NCI-H748 (cell line): ENCODE results near the gene SCN1B.
"Not testable (repeated sequence)": the region's sequence is repeated elsewhere in the genome, so short reads cannot be mapped to it uniquely, and the experiment has no call there.

Experiments used
- DNase-seq: peaks from one replicate; lab custom pipeline; 2025; ENCODE audit not compliant: unreplicated experiment; lab: John Stamatoyannopoulos, UW

The SCN1B gene

DNA sequence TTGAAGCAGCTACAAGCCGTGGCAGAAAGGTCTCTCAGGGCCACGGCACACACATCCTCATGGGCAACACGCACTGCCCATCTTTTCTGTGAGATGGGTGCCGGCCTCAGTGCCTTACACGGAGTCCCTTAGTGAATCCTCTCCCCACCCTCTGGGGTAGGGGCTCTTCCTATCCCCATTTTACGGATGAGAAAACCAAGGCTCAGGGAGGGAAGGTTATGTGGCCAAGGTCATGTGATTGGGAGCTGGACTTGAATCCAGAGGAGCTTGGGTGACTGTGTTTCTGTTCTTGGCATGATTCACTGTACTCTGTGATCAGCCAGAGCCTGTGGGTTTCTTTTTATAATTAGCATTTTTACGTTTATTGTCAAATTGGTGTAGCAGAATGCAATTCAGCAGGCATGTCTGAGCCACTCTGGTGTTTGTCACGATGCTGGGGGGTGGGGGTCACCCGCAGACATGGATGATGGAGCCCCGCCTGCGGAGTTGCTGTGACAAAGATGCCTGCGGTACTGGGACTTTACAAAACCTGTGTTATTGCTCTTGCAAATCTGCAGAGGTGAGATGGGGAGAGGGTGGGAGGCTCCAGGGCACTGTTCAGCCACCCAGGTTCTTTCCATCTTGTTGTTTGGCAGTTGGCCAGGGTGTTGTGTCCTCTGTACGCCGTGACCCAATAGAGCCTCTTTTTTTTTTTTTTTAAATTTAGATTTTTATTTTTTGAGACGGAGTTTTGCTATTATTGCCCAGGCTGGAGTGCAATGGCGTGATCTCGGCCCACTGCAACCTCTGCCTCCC, 4.5 kb downstream of the SCN1B start:
- DNase-seq: no peak

DNA sequence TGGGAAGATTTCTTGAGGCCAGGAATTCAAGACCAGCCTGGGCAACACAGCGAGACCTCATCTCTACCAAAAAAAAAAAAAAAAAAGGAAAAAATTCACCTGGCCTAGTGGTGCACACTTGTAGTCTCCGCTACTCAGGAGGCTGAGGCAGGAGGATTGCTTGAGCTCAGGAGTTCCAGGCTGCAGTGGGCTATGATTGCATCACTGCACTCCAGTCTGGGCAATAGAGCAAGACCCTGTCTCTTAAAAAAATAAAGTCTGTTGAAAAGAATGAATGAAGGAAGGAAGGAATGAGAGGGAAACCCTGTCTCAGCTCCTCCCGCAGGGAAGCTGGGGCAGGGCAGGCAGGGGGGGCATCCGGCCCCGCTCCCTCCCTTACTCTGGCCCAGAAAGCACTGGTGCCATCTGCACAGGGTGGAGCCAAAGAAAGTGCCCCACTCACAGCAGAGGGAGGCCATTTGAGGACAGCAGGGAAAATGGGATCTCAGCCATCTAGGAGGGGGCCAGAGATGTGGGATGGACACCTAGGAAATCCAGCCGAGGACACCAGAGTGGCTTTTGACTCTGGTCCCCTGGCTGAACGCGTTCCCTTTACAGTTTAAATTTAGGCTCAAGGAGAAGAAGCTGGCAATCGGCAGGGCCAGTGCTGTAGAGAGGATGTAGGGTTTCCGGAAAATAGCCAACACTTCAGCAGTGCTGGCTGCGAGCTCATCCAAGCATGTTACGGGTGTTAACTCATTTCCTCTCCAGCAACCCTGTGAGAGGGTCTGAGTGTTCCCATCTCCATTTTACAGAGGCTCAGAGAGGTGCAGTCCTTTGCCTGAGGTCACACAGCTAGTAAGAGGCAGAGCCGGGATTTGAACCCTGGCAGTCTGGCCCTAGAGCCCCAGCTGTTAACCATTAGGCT, 7.7 kb downstream of the SCN1B start:
- no peak for DNase-seq

DNA sequence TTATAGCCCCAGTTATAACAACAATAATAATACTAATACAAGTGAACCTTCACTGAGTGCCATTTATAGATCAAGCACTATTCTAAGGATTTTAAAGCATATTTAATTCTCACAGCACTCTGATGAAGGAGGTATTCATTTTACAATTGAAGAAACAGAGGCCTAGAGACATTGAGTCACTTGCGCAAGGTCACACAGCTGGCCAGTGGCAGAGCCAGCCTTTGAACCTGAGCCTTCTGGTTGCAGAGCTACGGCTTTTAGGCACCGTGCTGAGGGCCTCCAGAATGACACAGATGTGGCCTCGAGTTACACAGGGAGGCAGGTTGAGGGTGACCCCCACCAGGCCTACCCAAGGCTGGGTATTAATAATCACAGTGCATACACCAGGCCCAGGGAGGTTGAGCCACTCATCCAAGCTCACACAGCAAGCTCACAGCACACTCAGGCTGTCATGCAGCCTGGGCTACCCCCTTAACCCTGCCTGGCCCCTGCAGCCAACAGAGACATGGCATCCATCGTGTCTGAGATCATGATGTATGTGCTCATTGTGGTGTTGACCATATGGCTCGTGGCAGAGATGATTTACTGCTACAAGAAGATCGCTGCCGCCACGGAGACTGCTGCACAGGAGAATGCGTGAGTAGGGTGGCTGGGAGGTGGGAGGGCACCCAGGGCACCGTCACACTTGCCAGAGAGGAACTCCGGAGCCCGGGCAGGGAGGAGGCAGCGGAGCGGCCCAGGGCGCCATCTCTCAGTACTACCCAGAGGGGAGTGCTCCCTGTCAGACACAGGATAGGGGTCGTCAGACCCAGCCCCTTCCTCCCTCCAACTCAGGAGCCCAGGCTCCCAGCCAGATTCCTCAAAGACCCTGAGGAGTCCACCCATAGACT, 8.6 kb downstream of the SCN1B start:
- no peak for DNase-seq

DNA sequence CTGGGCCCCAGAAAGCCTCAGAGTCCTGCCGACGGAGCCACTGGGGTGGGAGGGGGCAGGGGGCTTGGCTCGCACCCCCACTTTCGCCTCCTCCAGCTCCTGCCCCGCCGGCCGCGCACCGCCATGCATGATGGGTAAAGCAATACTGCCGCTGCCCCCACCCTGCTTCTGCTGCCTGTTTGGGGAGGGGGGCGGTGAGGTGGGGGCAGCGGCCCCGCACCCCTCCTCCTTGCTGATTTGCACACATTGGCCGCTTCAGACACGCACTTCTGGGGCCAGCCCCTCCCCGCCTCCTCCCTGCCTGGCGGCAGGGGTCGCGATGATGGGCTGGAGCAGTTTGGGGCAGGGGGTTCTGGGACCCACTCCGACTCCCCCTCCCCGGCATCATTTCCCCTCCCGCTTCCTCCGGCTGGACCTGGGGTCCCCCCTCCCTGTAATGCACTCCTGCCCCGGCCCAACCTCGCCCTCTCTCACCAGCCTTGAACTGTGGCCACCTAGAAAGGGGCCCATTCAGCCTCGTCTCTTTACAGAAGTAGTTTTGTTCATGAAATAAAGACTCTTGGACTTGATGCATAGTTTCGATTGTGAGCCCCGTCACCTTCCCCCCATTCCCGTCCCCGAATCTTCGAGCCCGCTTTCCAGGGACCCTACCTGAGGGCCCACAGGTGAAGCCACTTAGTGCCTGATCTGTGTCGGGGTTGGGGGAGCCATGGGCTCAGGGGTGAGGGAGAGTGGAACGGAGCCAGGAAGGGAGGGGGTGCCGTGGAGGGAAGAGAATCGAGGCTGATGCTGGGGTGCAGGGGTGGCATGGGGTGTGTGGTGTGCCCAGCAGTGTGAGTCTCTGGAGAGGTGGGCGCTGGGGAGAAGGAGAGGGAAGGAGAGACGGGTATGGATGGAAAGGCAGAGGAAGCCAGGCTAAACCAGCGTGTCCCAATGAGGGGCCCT, 9.9 kb downstream of the SCN1B start:
- no peak for DNase-seq

DNA sequence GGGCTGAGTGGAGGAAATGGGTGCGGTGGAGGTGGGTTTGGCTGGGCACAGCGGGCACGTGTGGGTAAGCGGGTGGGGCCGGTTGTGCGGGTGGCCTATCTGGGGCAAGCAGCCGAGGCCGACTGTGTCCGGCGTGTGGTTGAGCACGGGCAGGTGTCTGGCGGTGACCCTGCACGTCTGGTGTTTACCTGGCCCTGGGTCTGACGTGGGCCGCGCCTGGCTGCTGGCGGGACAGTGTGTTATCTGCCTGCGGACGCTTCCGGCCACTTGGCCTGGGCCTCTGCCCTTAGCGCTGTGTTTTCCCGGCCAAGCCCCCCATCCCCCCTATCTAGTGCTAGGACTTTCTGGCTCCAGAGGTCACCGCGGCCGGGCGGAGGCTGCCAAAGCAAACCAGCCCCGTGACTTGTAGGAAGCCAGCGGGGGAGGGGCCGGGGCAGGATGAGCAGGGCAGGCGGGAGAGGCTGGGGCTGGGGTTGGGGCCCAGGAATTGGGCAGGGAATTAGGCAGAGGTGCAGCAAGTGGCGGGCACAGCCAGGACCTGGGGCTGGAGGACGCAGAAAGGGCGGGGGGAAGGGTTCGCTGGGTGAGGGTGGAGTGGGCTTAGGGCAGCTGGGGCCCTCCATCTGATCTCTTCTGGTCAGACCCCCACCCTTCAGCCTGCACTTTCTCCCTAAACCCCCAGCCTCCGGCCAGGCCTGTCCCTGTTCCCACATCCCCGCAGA, 10.7 kb downstream of the SCN1B start:
- DNase-seq: peak; percentile 21

DNA sequence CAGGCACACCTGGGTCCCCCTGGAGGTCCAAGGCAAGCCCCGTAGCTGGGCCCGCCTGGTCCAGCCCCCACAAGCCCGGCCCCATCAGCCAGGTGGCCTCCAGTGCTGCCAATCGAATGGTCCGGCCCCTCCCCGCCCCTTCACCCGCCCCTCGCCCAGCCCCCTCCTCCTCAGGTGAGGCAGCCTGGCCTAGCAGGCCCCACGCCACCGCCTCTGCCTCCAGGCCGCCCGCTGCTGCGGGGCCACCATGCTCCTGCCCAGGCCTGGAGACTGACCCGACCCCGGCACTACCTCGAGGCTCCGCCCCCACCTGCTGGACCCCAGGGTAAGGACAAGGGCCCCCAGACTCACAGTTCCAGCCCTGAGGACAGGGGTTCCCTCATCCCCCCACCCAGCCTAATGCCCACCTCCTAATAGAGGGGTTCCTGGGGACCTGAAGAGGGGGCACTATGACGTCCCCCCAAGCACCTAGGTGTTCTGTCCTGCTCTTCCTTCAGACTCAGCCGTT, 11.3 kb downstream of the SCN1B start, which contains the start of gene HPN:
Gene HPN, plus strand, starts transcription at position 174 of the 508 bp plus-strand sequence. CDS start 786 bp downstream, outside the sequence.
- no peak for DNase-seq

DNA sequence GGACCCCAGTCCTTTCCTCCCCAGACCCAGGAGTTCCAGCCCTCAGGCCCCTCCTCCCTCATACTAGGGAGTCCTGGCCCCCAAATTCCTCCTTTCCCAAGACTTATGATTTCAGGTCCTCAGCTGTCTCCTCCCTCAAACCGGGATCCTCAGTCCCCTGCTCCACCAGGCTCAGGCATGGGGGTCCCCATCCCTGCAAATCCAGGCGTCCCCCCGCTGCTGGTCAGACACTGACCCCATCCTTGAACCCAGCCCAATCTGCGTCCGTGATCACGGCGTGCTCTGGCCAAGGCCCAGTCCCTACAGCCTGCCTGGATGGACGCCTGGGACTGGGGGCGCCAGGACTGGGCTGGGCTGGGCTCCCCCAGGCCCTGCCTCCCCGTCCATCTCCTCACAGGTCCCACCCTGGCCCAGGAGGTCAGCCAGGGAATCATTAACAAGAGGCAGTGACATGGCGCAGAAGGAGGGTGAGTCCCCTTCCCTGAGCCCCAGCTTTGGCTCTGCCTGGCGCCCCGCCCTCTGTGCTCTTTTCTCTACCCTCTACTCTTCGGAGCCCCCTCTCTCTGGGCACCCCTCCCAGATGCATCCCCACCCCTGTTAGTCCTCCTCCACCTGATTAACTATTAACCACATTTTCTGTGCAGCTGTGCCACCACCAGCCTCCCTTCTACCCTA, 11.9 kb downstream of the SCN1B start:
- no peak for DNase-seq

DNA sequence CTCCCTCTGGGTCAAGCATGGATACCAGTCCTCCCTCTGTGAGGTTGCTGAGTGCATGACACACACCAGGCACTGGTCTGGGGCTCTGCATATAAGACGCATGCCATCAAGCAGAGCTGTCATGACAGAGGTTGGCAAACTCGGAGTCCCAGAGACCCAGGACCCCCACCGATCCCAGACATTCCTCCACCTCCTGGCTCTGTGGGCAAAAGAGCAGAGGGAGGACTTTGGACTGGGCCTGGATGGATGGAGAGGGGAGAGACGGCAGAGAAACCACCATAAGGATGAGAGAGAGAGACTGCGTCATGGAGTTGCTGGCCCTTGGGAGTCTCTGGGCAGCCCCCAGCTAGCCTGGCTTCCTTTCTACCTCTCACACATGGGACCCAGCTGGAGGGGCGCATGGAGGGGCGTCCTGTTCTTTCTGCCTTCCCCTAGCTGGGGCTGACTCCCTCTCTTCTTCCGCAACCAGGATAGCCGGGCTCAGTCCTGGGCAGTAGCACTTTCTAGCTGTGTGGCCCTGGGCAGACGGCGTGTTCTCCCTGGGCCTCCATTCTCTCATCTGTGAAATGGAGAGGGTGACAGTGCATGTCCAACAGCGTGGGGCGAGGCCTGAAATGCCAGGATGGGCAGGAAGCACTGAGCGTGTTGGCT, 12.8 kb downstream of the SCN1B start:
- no peak for DNase-seq

DNA sequence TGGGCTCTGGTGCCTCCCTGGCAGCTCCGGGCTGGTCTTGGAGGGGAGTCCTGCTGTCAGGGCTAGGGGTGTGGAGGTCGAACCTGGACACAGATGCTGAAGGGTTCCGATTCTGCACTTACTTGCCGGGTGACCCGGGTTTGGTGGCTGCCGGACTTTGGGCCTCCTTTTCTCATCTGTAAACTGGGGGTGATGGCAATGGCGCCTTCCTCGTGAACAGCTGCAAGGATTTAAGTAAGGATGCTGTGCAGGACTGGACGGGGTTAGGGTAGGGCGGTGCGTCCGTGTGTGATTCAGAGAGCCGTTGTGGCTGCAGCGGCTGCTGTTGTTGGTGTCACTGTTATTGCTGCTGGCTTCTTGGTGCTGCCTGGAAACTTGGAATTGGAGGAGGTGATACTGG, 13.6 kb downstream of the SCN1B start:
- DNase-seq: no peak

DNA sequence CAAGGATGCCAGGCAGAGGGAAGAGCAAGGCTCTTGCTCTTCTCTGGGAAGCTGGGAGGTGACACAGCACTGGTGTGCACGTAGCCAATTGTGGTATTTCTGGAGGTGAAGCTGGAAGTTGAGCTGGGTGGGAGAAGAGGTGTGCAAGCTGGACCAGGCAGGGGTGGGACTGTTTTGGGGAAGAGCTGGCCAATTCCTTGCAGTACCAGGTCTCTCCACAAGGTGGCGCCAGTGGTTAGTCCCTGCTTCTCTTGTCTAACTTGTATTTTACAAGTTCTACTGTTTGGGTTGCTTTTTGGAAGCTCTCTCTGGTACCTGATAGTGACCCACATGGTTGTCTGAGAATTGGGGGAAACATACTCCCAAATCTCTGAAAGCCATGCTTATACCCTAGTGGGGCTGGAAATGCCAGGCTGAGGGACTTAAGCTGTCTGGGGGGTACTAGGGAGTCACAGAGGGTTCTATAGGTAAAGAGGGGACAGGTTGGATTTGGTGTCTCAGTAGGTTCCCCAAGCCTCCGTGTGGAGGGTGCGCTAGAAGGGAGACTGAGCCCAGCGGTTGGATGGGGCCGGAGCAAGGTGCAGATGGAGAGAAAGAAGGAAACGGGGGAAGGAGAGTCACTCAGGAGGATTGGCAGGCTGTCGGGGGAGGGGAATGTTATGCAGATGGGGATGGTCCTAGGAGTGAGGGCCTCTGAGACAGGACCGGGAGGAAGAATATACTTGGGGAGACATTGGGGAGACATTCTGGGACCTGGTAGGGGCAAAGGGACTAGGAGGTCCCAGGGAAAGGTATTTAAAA, 14.2 kb downstream of the SCN1B start:
- DNase-seq: peak; percentile 34

DNA sequence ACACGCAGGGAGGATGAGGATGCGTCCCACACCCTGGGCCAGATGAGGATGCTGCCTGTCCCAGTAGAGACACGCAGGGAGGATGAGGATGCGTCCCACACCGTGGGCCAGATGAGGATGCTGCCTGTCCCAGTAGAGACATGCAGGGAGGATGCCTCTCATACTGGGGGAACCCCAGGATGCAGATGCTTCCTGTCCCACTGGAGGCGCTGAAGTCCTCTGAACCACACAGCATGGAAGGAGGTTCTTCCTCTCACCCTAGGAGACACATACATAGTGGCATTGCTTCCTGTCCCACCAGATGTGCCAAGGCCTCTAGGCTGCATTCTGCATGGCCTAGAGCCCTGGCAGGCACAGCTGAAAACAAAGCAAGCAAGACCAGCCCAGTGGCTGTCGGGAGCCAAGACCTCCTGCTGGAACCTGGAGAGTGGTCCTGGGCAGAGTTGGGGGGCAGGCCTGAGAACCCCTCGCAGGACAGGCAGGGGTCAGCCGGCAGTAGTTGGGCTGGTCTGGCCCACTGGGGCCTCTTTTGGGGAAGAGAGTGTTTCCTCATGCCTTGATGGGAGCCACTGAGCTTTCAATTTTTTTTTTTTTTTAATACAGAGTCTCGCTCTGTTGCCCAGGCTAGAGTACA, 15.5 kb downstream of the SCN1B start:
- peak; percentile 24 for DNase-seq

DNA sequence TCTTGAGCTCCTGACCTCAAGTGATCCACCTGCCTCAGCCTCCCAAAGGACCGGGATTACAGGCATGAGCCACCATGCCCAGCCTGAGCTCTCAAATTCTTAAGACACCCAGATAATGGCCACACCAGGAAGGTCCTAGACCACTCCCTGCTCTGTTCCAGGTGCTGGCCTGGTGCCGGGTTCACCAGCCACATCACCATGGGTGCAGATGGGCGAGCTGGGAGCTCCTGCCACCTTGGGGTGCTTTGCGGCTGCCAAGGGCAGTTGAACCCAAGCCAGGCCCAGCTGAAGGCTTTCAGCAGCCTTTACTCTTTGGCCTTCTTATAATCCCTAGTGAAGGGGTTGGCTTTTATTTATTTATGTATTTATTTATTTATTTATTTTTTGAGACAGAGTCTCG, 16.2 kb downstream of the SCN1B start:
- DNase-seq: no peak

DNA sequence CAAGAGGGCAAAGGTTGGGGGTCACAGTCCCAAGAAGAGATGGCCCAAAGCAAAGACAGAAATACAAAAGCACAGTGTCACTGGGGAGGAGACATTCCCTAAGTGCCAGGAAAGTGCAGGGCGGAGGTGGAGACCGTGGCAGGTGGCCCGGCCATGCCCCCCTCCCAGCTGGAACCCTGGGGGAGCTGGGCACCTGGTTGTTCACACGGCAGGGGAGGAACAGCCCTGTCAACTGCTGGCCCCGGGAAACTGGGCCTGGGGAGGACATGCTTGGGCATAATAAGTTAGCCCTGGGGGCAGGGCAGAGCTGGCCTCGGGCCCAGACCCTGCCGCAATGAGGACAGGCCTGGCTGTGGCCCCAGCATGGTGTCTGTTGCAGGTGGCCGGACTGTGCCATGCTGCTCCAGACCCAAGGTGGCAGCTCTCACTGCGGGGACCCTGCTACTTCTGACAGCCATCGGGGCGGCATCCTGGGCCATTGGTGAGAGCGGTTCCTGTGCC, 18.7 kb downstream of the SCN1B start:
- DNase-seq: no peak

DNA sequence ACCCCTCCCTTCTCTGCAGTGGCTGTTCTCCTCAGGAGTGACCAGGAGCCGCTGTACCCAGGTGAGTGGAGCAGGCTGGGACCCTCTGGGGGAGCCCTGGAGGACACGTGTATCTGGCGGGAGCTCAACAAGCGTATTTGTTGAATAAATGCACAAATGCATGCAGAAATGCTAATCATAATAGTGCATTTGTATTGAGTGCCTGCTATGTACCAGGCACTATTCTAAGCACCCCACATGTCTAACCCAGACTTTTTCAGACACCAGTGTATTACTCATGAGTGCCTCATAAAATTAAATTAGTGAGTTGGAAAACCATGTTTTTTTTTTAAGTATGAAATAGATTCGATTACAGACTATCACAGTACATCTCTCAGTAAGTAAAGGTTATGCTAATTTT, 19.2 kb downstream of the SCN1B start:
- DNase-seq: no peak

DNA sequence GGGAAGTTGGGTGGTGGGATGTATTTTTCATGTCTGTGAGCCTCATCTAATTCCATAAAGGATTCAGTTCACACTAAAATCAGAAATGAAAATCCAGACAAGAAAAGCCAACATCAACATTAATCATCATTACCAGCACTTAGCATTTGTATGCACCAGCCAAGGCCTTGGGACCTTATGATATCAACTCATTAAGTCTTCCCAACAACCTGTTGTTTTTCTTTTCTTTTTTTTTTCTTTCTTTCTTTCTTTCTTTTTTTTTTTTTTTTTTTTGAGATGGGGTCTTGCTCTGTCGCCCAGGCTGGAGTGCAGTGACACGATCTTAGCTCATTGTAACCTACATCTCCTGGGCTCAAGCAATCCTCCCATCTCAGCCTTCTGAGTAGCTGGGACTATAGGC, 20.4 kb downstream of the SCN1B start:
- not testable (repeated sequence) for DNase-seq

DNA sequence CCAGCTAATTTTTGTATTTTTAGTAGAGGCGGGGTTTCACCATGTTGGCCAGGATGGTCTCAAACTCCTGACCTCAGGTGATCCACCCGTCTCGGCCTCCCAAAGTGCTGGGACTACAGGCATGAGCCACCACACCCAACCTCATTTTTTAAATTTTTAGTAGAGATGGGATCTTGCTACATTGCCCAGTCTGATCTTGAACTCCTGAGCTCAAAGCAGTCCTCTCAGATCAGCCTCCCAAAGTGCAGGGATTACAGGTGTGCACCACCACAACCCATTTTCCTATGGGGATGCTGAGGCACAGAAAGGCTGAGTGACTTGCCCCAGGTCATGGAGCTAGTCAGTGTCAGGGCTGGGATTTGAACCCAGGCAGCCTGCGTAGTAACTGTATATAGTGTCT, 21.0 kb downstream of the SCN1B start:
- DNase-seq: not testable (repeated sequence)

DNA sequence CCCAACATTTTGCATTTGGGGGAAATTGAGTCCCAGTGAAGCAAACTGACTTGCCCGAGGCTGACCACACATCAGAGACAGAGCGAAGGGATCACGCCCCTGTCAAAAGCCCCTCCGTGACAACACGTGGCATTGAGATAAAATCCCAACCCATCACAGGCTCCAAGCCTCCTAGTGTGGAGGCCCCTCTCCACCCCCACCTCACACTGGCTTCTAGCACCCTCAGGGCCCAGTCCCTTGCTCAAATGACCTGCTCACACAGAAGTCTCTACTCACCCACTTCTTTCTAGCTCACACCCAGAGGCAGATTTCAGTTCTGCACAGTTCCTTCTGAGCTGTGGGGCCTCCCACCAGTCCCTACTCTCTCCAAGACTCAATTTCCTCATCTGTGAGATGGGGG, 21.5 kb downstream of the SCN1B start:
- no peak for DNase-seq
